Stimulated activated memory B cell treated with anti-CD40 and anti-IgM and Interleukin-4, amounts not matched to agents 10 μg/mL and 1 μg/mL and 100 μg/mL, for 72 hours (primary cell): ENCODE results near the gene NR1H2.
A peak's percentile ranks its signal among the peaks of the same experiment; 100 is the strongest.
"Not testable (repeated sequence)": the region's sequence is repeated elsewhere in the genome, so short reads cannot be mapped to it uniquely, and the experiment has no call there.

Experiments used
- ATAC-seq: fragments of 150-1000 bp; cut with Tn5 transposase; 2 replicates; pipeline ENCODE4 v1.10.0; 2021
- H3K27ac Mint-ChIP-seq: one replicate; pipeline ENCODE4 v1.8.0; 2022; ENCODE audit warnings: mild to moderate bottlenecking, mixed read lengths
- H3K27me3 Mint-ChIP-seq: one replicate; pipeline ENCODE4 v1.8.0; 2022; ENCODE audit warnings: mixed read lengths
- H3K36me3 Mint-ChIP-seq: one replicate; pipeline ENCODE4 v1.8.0; 2022; ENCODE audit warnings: mixed read lengths
- H3K4me1 Mint-ChIP-seq: one replicate; pipeline ENCODE4 v1.8.0; 2022; ENCODE audit warnings: mixed read lengths
- H3K4me3 Mint-ChIP-seq: one replicate; pipeline ENCODE4 v1.8.0; 2022; ENCODE audit warnings: mild to moderate bottlenecking, moderate library complexity, mixed read lengths
- H3K9me3 Mint-ChIP-seq: one replicate; pipeline ENCODE4 v1.8.0; 2022; ENCODE audit warnings: mixed read lengths

Gene NR1H2

DNA sequence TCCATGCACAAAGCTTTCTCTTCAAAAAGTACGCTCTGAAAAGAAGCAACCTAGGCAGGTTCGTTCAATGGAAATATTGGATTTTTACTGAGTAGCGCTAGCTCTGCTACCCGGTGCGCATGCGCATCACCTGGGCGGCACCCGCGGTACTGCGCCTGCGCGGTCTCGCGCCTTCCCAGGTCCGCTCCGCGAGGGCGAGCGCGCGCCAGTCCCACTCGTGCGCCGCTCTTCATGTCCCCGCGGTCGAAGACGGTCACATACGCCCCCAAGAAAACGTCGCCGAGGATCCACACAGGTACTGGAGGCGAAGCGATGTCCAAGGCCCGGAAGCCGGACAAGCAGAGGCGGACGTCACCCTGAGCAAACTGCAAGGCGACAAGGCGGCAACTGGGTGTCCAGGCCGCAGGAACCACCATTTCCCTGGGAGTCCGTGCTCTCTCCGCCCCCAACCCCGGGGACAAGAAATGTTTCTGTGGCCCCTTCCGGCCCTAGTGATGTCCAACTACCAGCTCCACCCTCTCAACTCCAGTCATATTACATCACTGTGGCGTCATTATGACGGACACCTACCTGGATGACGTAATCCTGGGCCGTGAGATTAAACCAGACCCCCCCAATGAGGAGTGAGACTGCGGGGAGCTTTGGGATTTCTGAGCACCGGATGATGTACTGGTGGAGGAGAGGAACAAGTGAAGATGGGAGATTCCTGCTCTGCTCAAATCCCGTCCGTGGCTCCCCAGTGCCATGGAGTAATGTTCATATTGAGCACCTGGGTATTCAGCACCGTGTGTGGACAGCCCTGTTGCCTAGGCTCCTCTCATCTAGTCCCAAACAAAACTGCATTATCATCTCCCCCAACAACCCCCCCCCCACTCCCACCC lies 42.3 kb upstream of the NR1H2 start:
- peaks cover 90% of the 10 kb centered on the region for H3K4me1 Mint-ChIP-seq
- peak overlapping the region; percentile 88 for H3K27ac Mint-ChIP-seq
- H3K4me3 Mint-ChIP-seq = peak overlapping the region; percentile 72
- no peaks in the 10 kb centered on the region for H3K27me3 Mint-ChIP-seq
- no peaks in the 10 kb centered on the region for H3K9me3 Mint-ChIP-seq
- H3K36me3 Mint-ChIP-seq = peaks cover 51% of the 10 kb centered on the region
- ATAC-seq = peak; percentile 1

DNA sequence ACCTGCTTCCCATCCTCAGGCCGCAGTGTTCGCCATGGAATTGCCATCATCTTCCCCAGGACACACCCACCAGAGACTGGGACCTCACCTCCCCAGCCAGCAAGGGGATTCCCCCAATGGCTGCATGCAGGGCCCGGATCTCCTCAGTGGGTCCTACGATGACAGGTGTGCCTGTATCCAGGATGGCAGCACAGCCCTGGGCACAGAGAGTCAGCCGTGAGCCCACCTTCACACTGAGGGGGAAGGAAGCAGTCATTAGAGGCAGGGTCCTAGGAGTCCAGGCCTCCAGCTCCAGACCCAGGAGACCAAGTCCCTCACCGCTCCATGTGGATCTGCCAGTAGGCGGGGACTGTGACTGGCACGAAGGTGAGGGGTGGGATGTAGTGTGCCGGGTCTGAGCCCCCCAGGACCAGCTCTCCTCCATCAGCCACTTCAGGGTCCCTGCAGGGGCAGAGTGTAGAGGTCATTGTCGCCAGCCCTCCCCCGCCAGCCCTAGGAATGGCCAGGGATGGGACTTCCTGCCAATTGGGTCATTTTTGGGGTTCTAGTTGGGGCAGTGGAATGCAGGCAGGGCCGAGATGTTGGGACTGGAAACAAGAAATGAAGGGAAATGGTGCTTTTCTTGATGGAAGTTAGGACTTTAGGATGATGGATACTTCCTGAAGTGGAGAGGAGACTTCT lies 41.4 kb upstream of the NR1H2 start:
- H3K36me3 Mint-ChIP-seq = peaks cover 60% of the 10 kb centered on the region
- H3K27ac Mint-ChIP-seq = peak overlapping the region; percentile 88
- H3K27me3 Mint-ChIP-seq = no peaks in the 10 kb centered on the region

DNA sequence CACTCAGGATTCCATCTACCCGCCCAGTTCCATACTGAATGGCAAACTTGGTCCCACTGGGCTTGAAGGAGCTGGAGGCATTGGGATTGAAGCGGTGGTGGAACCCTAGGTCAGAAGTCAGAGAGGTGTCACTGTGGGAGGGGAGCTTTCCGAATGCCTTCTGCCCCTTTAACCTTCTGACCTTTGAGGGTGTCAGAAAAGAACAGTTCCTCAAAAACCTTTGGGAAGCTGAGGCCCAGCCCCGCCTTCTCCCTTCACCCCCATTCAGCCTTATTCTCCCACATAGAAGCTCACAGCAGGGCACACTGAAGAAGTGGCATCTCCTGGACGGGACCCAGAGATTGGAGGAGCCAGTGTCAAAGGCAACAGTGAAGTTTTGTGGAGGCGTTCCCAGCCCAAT lies 39.2 kb upstream of the NR1H2 start:
- not testable (repeated sequence) for ATAC-seq, H3K27me3 Mint-ChIP-seq, H3K9me3 Mint-ChIP-seq
- Mint-ChIP-seq H3K36me3 (peaks cover 73% of the 10 kb centered on the region), H3K27ac (peak overlapping the region; percentile 47), H3K4me3 (peak overlapping the region; percentile 72), H3K4me1 (peaks cover 84% of the 10 kb centered on the region)

More for the DNA sequence above, 41.4 kb upstream of the NR1H2 start:
- Mint-ChIP-seq H3K4me3 (peak overlapping the region; percentile 66), H3K4me1 (peaks cover 90% of the 10 kb centered on the region), H3K9me3 (no peaks in the 10 kb centered on the region)
- ATAC-seq = no peak

DNA sequence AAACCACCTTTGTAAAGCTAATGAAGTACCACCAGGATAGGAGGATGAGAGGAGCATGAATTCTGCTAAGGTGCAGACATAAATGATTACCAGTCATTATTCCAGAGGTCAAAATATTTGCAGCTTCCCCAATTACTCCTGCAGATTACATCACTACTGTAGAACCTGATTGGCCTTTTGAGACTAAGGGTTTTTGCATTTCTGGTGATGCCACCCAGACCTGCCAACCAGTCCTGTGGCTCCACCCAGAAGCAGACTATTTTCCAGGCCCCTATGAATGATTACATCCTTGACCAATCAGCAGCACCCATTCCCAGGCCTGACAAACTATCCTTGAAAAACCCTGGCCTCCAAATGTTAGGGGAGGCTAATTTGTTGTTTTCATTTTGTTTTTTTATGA lies 35.9 kb upstream of the NR1H2 start:
- Mint-ChIP-seq H3K4me1 (peaks cover 64% of the 10 kb centered on the region), H3K9me3 (no peaks in the 10 kb centered on the region), H3K27me3 (no peaks in the 10 kb centered on the region), H3K36me3 (peaks cover 66% of the 10 kb centered on the region), H3K4me3 (peak overlapping the region; percentile 78), H3K27ac (peak overlapping the region; percentile 94)
- no peak for ATAC-seq

DNA sequence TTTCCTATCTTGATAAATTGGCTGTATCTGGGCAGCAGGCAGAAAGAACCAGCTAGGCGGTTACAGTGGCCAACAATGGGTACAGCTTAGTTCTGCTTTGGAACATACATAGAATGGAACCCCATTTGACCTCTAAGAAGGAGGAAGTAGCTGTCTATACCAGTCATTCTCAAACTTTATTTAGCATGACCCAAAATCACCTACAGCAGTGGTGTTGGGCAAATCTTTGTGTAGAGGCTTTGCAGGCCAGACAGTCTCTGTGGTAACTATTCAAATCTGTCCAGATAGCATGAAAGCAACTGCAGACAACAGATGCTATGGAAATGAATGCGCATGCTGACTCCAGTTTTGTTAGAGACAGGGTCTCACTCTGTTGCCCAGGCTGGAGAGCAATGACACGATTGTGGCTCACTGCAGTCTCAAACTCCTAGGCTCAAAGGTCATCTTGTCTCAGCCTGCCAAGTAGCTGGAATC lies 35.1 kb upstream of the NR1H2 start:
- Mint-ChIP-seq H3K27me3 (no peaks in the 10 kb centered on the region), H3K27ac (peak overlapping the region; percentile 94), H3K4me3 (peak overlapping the region; percentile 78), H3K9me3 (no peaks in the 10 kb centered on the region), H3K36me3 (peaks cover 62% of the 10 kb centered on the region), H3K4me1 (peaks cover 64% of the 10 kb centered on the region)
- ATAC-seq = peak; percentile 87

DNA sequence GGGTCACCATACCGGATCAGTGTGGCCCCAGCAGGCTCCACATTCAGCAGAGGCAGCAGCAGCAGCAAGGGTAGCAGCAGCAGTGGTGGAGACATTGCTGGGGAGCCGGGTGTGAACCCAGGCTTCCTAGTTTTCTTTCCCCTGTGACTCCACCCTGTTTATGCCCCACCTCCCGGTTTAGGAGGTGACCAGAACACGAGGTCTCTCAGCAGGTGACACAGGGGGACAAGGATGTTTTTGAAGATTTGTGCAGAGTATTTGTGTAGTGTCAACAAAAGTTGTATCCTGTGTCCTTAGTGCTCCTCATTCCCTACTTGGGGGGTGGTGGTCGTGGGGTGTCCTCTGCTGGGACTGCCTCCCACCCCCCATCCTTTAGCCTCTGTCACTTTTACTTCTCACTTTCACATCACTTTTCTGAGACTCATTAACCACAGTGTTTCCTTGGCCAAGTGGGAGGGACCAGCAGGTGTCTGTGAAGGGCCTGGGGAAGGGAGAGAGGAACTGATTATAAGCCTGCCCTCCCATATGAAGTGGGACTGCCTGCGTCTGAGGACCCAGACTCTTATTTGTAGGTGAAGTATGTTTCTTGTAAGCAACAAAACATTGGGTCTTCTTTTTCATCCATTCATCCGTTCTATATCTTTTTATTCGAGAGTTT lies 31.5 kb upstream of the NR1H2 start:
- Mint-ChIP-seq H3K4me3 (peak overlapping the region; percentile 88), H3K36me3 (peaks cover 31% of the 10 kb centered on the region), H3K27me3 (no peaks in the 10 kb centered on the region), H3K9me3 (no peaks in the 10 kb centered on the region), H3K27ac (peak overlapping the region; percentile 94), H3K4me1 (peaks cover 66% of the 10 kb centered on the region)
- ATAC-seq = peak; percentile 79

DNA sequence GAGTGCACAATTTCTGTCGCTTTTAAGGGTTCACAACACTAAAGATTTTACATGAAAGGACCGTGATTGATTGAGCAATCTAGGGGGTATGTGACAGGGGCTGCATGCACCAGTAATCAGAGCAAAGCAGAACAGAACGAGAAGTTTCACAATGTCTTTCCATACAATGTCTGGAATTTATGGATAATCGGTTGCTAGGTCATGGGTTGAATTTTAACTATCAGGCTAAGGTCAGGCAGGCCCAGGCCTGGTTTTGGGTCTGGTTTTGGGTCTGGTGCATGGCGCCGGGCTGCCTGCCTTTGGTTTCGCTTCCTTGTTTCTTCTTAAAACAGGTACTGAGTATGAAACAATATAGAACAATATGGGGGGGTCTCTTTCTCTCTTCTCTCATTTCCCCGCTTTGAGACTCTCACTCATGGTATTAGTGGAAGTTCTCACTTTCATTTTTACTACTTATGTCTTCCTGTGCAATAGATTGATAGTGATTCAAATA lies 29.1 kb upstream of the NR1H2 start:
- H3K27me3 Mint-ChIP-seq, H3K9me3 Mint-ChIP-seq: not testable (repeated sequence)
- Mint-ChIP-seq H3K4me3 (peak overlapping the region; percentile 30), H3K36me3 (peaks cover 17% of the 10 kb centered on the region), H3K27ac (peak overlapping the region; percentile 94), H3K4me1 (peaks cover 62% of the 10 kb centered on the region)
- ATAC-seq = peak; percentile 70

DNA sequence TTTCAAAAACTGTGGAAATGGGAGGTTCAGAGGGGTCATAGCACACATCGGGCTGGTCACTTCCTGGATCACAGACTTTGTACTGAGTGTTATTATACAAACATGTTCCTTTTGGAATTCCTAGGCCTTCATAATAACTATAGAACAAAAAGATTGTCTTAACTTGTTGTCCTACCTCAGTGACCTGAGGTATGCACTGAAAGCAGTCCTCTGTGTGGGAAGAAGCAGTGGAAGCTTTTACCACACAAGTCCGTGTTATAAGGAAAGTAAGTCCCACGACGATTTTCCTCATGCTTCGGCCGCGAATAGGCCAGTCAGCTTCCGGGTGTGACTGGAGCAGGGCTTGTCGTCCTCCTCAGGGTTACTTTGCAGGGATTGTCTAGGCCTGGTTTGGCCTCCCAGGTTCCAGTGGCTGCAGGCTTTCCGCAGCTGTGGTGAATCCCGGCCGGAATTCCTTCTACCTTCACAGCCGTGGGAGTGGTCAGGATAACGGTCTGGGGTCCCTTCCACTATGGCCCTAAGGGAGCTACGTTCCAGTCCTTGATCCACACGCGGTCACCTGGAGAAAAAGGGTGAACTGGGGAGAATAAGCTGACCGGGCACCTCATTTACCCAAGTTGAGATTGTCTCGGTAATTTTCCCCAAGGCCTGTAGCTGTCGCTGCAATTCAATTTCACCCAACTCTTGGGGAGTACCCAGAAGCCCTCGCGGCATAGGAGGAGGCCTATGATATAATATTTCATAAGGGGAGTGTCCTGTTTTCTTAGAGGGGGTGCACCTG lies 26.8 kb upstream of the NR1H2 start:
- Mint-ChIP-seq H3K27me3 (no peaks in the 10 kb centered on the region), H3K4me3 (no peak overlapping the region), H3K27ac (peak overlapping the region; percentile 94), H3K4me1 (peaks cover 57% of the 10 kb centered on the region), H3K9me3 (no peaks in the 10 kb centered on the region), H3K36me3 (peaks cover 5% of the 10 kb centered on the region)
- no peak for ATAC-seq

DNA sequence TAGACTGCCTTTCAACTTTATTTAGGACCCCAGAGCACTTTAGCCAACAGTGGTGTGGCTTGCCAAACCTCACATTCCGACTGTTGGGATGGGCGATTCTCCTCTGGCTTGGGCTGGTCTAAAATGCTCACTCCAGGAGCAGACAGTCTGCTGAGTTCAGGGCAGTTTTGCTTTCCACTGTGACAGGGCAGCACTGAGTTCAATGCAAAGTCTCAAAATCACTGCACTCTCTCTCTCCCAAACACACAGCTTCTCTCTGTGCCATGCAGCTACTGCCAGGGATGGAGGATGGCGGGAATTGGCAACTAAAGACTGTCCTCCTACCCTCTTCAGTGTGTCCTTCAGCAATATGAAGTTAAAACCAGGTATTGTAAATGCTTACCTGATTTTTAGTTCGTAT lies 24.0 kb upstream of the NR1H2 start:
- H3K4me3 Mint-ChIP-seq = no peak overlapping the region
- H3K36me3 Mint-ChIP-seq = no peaks in the 10 kb centered on the region
- H3K27ac Mint-ChIP-seq = no peak overlapping the region
- ATAC-seq = no peak
- peaks cover 39% of the 10 kb centered on the region for H3K4me1 Mint-ChIP-seq
- H3K27me3 Mint-ChIP-seq = no peaks in the 10 kb centered on the region
- no peaks in the 10 kb centered on the region for H3K9me3 Mint-ChIP-seq

DNA sequence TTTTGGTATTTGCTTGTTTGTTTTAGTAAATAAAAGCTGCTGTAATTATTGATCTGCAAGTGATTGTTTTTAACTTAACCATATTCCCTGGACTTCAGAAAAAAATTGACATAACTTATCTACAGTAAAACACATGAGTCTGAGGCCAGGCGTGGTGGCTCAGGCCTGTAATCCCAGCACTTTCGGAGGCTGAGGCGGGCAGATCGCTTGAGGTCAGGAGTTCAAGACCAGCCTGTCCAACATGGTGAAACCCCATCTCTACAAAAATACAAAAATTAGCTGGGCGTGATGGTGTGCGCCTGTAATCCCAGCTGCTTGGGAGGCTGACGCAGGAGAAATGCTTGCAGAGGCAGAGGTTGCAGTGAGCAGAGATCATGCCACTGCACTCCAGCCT lies 22.8 kb upstream of the NR1H2 start:
- H3K27ac Mint-ChIP-seq, H3K9me3 Mint-ChIP-seq, H3K27me3 Mint-ChIP-seq, ATAC-seq, H3K4me3 Mint-ChIP-seq, H3K36me3 Mint-ChIP-seq: not testable (repeated sequence)
- peaks cover 37% of the 10 kb centered on the region for H3K4me1 Mint-ChIP-seq

DNA sequence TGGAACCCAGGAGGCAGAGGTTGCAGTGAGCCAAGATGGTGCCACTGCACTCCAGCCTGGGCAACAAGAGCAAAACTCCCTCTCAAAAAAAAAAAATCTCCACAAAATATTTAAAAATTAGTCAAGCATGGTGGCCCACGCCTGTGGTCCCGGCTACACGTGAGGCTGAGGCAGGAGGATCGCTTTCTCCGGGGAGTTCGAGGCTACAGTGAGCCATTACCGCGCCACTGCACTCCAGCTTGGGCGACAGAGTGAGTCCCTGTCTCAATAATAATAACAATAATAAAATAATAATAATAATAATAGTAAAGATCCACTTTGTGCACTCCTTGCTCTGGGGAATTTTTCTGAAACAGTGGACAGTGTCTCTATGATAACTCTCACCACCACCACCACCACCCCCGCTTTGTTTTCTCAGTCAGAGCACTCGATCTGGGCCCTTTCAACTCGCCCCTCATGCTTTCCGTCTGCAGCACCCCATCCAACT lies 19.5 kb upstream of the NR1H2 start:
- Mint-ChIP-seq H3K9me3 (peaks cover 5% of the 10 kb centered on the region), H3K27me3 (no peaks in the 10 kb centered on the region), H3K27ac (peak overlapping the region; percentile 100), H3K4me1 (peaks cover 46% of the 10 kb centered on the region), H3K36me3 (peaks cover 10% of the 10 kb centered on the region), H3K4me3 (peak overlapping the region; percentile 97)
- no peak for ATAC-seq

DNA sequence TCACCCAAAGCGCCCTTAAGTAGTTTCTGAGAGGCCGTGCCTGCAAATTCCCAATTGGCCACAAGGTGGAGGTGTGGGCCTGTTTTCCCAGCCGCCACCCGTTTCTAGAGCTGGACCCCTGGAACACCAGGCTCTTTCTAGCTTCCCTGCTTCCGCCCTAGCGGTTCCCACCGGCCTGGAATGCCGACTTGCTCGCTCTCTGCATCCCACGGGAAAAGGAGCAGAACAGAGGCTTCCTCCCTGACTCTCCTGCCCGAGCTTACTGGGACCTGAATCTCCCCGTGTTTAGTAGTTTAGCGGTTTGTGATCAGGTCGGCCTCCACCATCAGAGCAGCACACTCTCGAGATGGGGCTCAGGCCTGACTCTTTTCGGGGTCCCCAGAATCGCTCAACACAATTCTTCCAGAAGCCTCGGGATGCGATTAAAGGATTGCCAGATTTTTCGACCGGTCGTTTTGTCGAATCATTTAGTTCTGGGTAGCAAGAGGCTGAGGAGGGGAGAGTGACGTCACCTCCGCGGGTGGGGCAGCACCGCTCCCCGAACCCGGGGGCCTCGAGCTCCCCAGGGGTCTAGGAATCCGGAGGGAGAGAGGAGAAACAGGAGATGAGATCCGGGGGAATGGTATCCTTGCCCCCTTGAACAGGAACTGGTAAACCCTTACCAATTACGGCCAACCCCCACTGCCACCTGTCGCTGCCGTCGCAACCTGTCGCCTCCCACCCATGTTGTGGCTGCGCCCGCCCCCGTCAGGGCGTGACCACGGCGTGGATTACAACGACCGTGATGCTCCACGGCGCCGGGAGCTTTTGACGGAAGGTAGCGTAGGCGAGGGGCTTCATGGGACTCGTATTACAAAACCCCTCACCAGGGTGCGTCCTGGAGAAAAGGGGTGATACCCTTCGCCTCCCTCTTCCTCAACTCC lies 18.8 kb upstream of the NR1H2 start:
- Mint-ChIP-seq H3K4me3 (peak overlapping the region; percentile 97), H3K27ac (peak overlapping the region; percentile 100), H3K36me3 (peaks cover 10% of the 10 kb centered on the region), H3K27me3 (no peaks in the 10 kb centered on the region), H3K4me1 (peaks cover 53% of the 10 kb centered on the region), H3K9me3 (peaks cover 5% of the 10 kb centered on the region)
- ATAC-seq = peak; percentile 89

DNA sequence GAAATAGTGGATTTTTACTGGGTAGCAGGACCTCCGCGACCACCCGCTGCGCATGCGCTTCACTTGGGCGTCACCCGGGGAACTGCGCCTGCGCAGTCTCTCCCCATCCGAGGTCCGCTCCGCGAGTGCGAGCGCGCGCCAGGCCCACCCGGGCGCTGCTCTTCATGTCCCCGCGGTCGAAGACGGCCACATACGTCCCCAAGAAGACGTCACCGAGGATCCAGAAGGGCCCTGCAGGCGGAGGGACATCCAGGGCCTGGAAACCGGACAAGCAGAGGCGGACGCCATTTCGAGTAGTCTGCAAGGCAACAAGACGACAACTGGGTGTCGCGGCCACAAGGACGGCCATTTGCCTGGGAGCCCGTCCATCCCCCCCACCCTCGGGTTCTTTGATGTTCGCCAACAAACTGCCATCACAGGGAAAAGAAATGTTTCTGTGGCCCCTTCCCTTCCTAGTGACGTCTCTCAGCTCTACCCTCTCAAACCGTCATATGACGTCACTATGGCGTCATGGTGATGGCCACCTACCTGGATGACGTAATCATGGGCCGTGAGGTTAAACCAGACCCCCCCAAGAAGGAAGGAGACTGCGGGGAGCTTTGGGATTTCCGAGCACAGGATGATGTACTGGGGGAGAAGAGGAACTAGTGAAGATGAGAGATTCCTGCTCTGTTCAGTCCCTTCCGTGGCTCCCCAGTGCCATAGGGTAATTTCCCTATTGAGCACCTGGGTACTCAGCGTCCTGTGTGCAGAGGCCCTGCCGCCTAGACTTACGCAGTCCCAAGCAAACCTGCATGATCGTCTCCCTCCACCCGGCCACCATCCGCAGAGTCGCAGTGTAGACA lies 17.6 kb upstream of the NR1H2 start:
- Mint-ChIP-seq H3K36me3 (peaks cover 10% of the 10 kb centered on the region), H3K4me3 (peak overlapping the region; percentile 97), H3K27me3 (no peaks in the 10 kb centered on the region), H3K4me1 (peaks cover 62% of the 10 kb centered on the region), H3K9me3 (peaks cover 5% of the 10 kb centered on the region), H3K27ac (peak overlapping the region; percentile 100)
- ATAC-seq = peak; percentile 61
